NB4 (cell line): ENCODE data around the gene SMTN.

Experiments
- DNase-seq: peaks from one replicate; pipeline ENCODE4 v3.0.0; 2010; ENCODE audit warnings: low read depth
- H3K4me3 ChIP-seq: one replicate; pipeline ENCODE4 v1.5.1; 2011; ENCODE audit warnings: mild to moderate bottlenecking, low read depth, low read length, moderate library complexity
- CTCF ChIP-seq: IDR thresholded peaks from one replicate; pipeline ENCODE4 v1.5.1; 2012; ENCODE audit warnings: low read depth, low read length
- MAX ChIP-seq: IDR thresholded peaks from 2 replicates; pipeline ENCODE4 v1.6.1; 2011; ENCODE audit warnings: low read depth, low read length
- MYC ChIP-seq: IDR thresholded peaks from 2 replicates; pipeline ENCODE4 v1.6.1; 2011; ENCODE audit warnings: low read depth, low read length
- POLR2A ChIP-seq: IDR thresholded peaks from 2 replicates; pipeline ENCODE4 v1.6.1; 2011; ENCODE audit warnings: mild to moderate bottlenecking; ENCODE audit not compliant: insufficient read length; ENCODE audit errors: extremely low read depth

SMTN gene

GRCh38 chr22:31134688-31135087, 53.6 kb downstream of the SMTN start:
- no peak for TF ChIP-seq POLR2A
- no peak for TF ChIP-seq MYC
- H3K4me3 ChIP-seq = no peak overlapping the region
- no peak for DNase-seq

GRCh38 chr22:31135706-31136105, 54.6 kb downstream of the SMTN start:
- DNase-seq = no peak
- no peak overlapping the region for H3K4me3 ChIP-seq
- TF ChIP-seq CTCF (no peak), MYC (no peak), MAX (no peak), POLR2A (no peak)

GRCh38 chr22:31136155-31136554, 55.0 kb downstream of the SMTN start:
- no peak for DNase-seq
- no peak overlapping the region for H3K4me3 ChIP-seq
- no peak for TF ChIP-seq MYC
- no peak for TF ChIP-seq MAX
- no peak for TF ChIP-seq POLR2A
- TF ChIP-seq CTCF = no peak

- no peak for DNase-seq
- TF ChIP-seq MAX (no peak), CTCF (no peak), MYC (no peak), POLR2A (no peak)
- no peak overlapping the region for H3K4me3 ChIP-seq
Measured at GRCh38 chr22:31136711-31137110, 55.6 kb downstream of the SMTN start.

- TF ChIP-seq MAX (no peak), MYC (no peak), POLR2A (no peak), CTCF (no peak)
- no peak overlapping the region for H3K4me3 ChIP-seq
- no peak for DNase-seq
Measured at GRCh38 chr22:31137721-31138120, 56.6 kb downstream of the SMTN start.

GRCh38 chr22:31138126-31138525, 57.0 kb downstream of the SMTN start:
- no peak overlapping the region for H3K4me3 ChIP-seq
- no peak for DNase-seq

More at GRCh38 chr22:31138126-31138525, 57.0 kb downstream of the SMTN start:
- TF ChIP-seq POLR2A (no peak), MAX (no peak), CTCF (no peak), MYC (no peak)
